Loucy (cell line): Measurements from ENCODE around the gene PDGFA.

Source experiments
- H2AFZ ChIP-seq: fragments of 200-600 bp; sonication (generic); 2 replicates; pipeline ENCODE4 v1.6.0; 2016; ENCODE audit warnings: antibody characterized with exemption, mild to moderate bottlenecking, low read length, moderate library complexity
- H3F3A ChIP-seq: fragments of 200-600 bp; 2 replicates; pipeline ENCODE4 v1.6.0; 2016; ENCODE audit warnings: antibody characterized with exemption, low read depth, mild to moderate bottlenecking
- H3K27me3 ChIP-seq: fragments of 200-600 bp; sonication (generic); 2 replicates; pipeline ENCODE4 v1.6.1; 2014; ENCODE audit warnings: low read length, mild to moderate bottlenecking; ENCODE audit not compliant: insufficient read depth, poor library complexity, severe bottlenecking
- H3K36me3 ChIP-seq: fragments of 200-600 bp; sonication (generic); 2 replicates; pipeline ENCODE4 v1.6.1; 2016; ENCODE audit warnings: low read length; ENCODE audit not compliant: insufficient read depth
- H3K4me1 ChIP-seq: fragments of 200-600 bp; sonication (generic); 2 replicates; pipeline ENCODE4 v1.5.1; 2014; ENCODE audit warnings: low read length, mild to moderate bottlenecking; ENCODE audit not compliant: insufficient read depth, poor library complexity, severe bottlenecking
- H3K4me2 ChIP-seq: fragments of 200-600 bp; sonication (generic); 2 replicates; pipeline ENCODE4 v1.6.0; 2014; ENCODE audit warnings: antibody characterized with exemption, low read length, low read depth, mild to moderate bottlenecking; ENCODE audit not compliant: poor library complexity, severe bottlenecking
- H3K4me3 ChIP-seq: fragments of 200-600 bp; sonication (generic); 2 replicates; pipeline ENCODE4 v1.5.1; 2014; ENCODE audit warnings: low read length, mild to moderate bottlenecking, mixed read lengths; ENCODE audit not compliant: poor library complexity, severe bottlenecking
- H3K79me2 ChIP-seq: fragments of 200-600 bp; sonication (generic); 2 replicates; pipeline ENCODE4 v1.6.1; 2014; ENCODE audit warnings: low read length; ENCODE audit not compliant: insufficient read depth
- H3K9ac ChIP-seq: fragments of 200-600 bp; sonication (generic); 2 replicates; pipeline ENCODE4 v1.6.0; 2014; ENCODE audit warnings: mild to moderate bottlenecking, low read depth, low read length, moderate library complexity; ENCODE audit not compliant: poor library complexity, severe bottlenecking
- H3K9me2 ChIP-seq: fragments of 200-600 bp; sonication (generic); replicated peaks from 2 replicates; pipeline ENCODE4 v1.6.1; 2016; ENCODE audit warnings: low read depth, low read length, mixed read lengths
- H3K9me3 ChIP-seq: fragments of 200-600 bp; sonication (generic); 2 replicates; pipeline ENCODE4 v1.6.1; 2014; ENCODE audit warnings: mild to moderate bottlenecking, antibody characterized with exemption, low read length, low read depth; ENCODE audit not compliant: insufficient read depth
- H4K20me1 ChIP-seq: fragments of 200-600 bp; sonication (generic); 2 replicates; pipeline ENCODE4 v1.6.0; 2014; ENCODE audit warnings: antibody characterized with exemption, low read length, mild to moderate bottlenecking; ENCODE audit not compliant: insufficient read depth, poor library complexity, severe bottlenecking
- CTCF ChIP-seq: fragments of 200-600 bp; sonication (generic); conservative IDR thresholded peaks from 2 replicates; pipeline ENCODE4 v1.5.1; 2014; ENCODE audit warnings: mild to moderate bottlenecking, antibody characterized with exemption, low read length
- EZH2phosphoT487 ChIP-seq: fragments of 200-600 bp; IDR thresholded peaks from 2 replicates; pipeline ENCODE4 v1.6.1; 2018; ENCODE audit warnings: antibody characterized with exemption, mild to moderate bottlenecking, moderate library complexity, borderline replicate concordance

PDGFA gene

GRCh38 chr7:506391-506831, 13.2 kb downstream of the PDGFA start:
- Histone ChIP-seq H3K4me1 (no peaks in the 10 kb centered on the region), H3F3A (no peaks in the 10 kb centered on the region), H3K27me3 (no peaks in the 10 kb centered on the region), H3K9ac (no peak overlapping the region), H4K20me1 (no peaks in the 10 kb centered on the region), H3K9me3 (no peaks in the 10 kb centered on the region), H3K4me3 (no peak overlapping the region), H3K4me2 (no peak overlapping the region), H3K9me2 (no peaks in the 10 kb centered on the region), H3K36me3 (no peaks in the 10 kb centered on the region), H2AFZ (no peak overlapping the region), H3K79me2 (no peaks in the 10 kb centered on the region)
- TF ChIP-seq CTCF (no peak), EZH2phosphoT487 (no peak)

- Histone ChIP-seq H4K20me1 (no peaks in the 10 kb centered on the region), H3K4me2 (no peak overlapping the region), H3K9me3 (no peaks in the 10 kb centered on the region), H3K79me2 (no peaks in the 10 kb centered on the region), H3K9ac (no peak overlapping the region), H3F3A (no peaks in the 10 kb centered on the region), H3K27me3 (no peaks in the 10 kb centered on the region), H3K4me1 (no peaks in the 10 kb centered on the region), H3K36me3 (no peaks in the 10 kb centered on the region), H2AFZ (no peak overlapping the region), H3K4me3 (no peak overlapping the region), H3K9me2 (no peaks in the 10 kb centered on the region)
- TF ChIP-seq EZH2phosphoT487 = no peak
- TF ChIP-seq CTCF = no peak
Observed at GRCh38 chr7:505171-505570, 14.5 kb downstream of the PDGFA start.

DNA sequence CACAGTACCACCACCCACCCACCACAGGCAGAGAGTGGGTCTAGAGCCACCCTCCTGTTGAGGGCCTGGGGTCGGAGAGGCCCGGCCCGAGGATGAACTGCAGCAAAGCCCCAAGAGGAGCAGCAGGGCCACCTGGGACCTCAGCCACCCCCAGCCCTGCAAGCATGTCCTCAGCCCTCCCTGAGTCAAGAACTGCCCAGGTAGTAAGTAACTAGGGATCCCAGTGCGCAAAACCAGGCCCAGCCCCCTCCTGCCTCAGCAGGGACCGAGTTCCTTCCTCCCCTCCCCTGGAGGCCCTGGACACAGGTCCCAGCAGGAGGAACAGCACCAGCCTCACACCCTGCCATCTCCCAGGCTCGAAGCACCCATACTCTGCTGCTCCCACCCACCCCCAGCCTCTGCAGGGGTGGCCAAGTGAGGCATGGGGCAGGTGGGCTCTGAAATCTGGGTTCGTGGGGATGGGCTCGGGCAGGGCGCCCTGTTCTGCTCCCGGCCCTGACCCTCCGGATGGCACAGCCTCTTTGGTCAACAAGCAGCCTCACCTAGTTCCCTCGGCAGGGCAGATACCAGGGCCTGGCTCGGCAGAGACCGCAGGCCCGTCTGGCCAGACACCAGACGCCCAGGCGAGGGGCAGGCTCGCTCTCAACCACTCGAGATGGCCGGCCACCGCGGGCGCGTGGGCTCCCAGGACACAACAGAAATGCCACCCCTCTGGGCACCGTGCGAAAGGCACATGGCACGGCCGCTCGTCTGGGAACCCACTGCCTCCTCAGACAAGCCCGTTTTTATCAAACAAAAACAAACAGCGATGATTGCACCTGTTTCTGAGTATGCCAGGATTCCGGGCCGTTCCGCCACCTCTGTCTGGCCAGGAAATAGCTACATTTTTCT, 15.2 kb downstream of the PDGFA start:
- Histone ChIP-seq H2AFZ (no peak overlapping the region), H3K9ac (no peak overlapping the region), H3K79me2 (no peaks in the 10 kb centered on the region), H3K27me3 (no peaks in the 10 kb centered on the region), H3K4me3 (no peak overlapping the region), H3K9me3 (no peaks in the 10 kb centered on the region), H3F3A (no peaks in the 10 kb centered on the region), H3K36me3 (no peaks in the 10 kb centered on the region), H3K4me1 (no peaks in the 10 kb centered on the region), H3K4me2 (no peak overlapping the region), H3K9me2 (no peaks in the 10 kb centered on the region), H4K20me1 (no peaks in the 10 kb centered on the region)
- no peak for TF ChIP-seq CTCF
- no peak for TF ChIP-seq EZH2phosphoT487
